IMR-90 (cell line): Measurements from ENCODE around the gene PRUNE2. TPM values are rescaled to one million over a fixed set of nuclear protein-coding genes. Genes with fewer than 3 reads are reported as not detected.

Experiments
- ATAC-seq: fragments of 200-7000 bp; cut with Tn5 transposase; 2 replicates; pipeline ENCODE4 v1.9.1; 2020; ENCODE audit warnings: low read depth, mild to moderate bottlenecking, moderate library complexity
- BruUV-seq: library from RNA; stranded (reverse); fragments of 400-500 nt; replicated peaks from 2 replicates; lab custom pipeline; 2021; lab: Mats Ljungman, UMichigan
- CTCF ChIA-PET: fragments of 300-600 bp; formaldehyde crosslinking; extraction: SDS; loops from one replicate; lab custom pipeline; 2021; ENCODE audit warnings: antibody characterized with exemption; lab: Yijun Ruan, JAX
- POLR2A ChIA-PET: fragments of 300-600 bp; sonication (Branson Sonifier 250); formaldehyde crosslinking; loops from one replicate; lab custom pipeline; 2022; ENCODE audit warnings: antibody characterized with exemption; ENCODE audit not compliant: unreplicated experiment; lab: Charles Lee
- DNase-seq: peaks from one replicate; pipeline ENCODE4 v3.0.0; 2013
- H2AFZ ChIP-seq: replicated peaks from 2 replicates; pipeline ENCODE3; 2013; ENCODE audit warnings: low read length, mild to moderate bottlenecking; ENCODE audit not compliant: poor library complexity
- H2AK5ac ChIP-seq: 2 replicates; pipeline ENCODE4 v1.6.1; 2013; ENCODE audit warnings: low read depth, low read length, inconsistent platforms
- H2AK9ac ChIP-seq: replicated peaks from 2 replicates; pipeline ENCODE3; 2013; ENCODE audit warnings: mild to moderate bottlenecking, low read depth, low read length, moderate library complexity; ENCODE audit not compliant: poor library complexity
- H2BK120ac ChIP-seq: 2 replicates; pipeline ENCODE4 v1.6.1; 2013; ENCODE audit warnings: low read depth, low read length, inconsistent platforms
- H2BK15ac ChIP-seq: 3 replicates; pipeline ENCODE4 v1.6.1; 2013; ENCODE audit warnings: low read depth, low read length, inconsistent platforms
- H2BK20ac ChIP-seq: 2 replicates; pipeline ENCODE4 v1.6.1; 2013; ENCODE audit warnings: low read depth, mild to moderate bottlenecking, inconsistent platforms, low read length, moderate library complexity
- H2BK5ac ChIP-seq: 2 replicates; pipeline ENCODE4 v1.6.1; 2013; ENCODE audit warnings: mild to moderate bottlenecking, low read depth, low read length, inconsistent platforms; ENCODE audit not compliant: poor library complexity, severe bottlenecking
- H3K14ac ChIP-seq: replicated peaks from 2 replicates; pipeline ENCODE4 v1.6.1; 2013; ENCODE audit warnings: low read depth, low read length, inconsistent platforms
- H3K18ac ChIP-seq: 2 replicates; pipeline ENCODE4 v1.6.1; 2013; ENCODE audit warnings: low read depth, low read length, control low read depth
- H3K23ac ChIP-seq: 2 replicates; pipeline ENCODE4 v1.6.1; 2013; ENCODE audit warnings: low read depth, low read length, inconsistent platforms
- H3K27ac ChIP-seq: 2 replicates; pipeline ENCODE4 v1.5.1; 2013; ENCODE audit warnings: mild to moderate bottlenecking, control low read depth, low read length; ENCODE audit not compliant: insufficient read depth
- H3K27me3 ChIP-seq: 2 replicates; pipeline ENCODE4 v1.6.1; 2013; ENCODE audit warnings: low read length; ENCODE audit not compliant: control insufficient read depth, insufficient read depth
- H3K36me3 ChIP-seq: 2 replicates; pipeline ENCODE4 v1.6.1; 2013; ENCODE audit warnings: low read length, mixed read lengths; ENCODE audit not compliant: control insufficient read depth, insufficient read depth
- H3K4ac ChIP-seq: 2 replicates; pipeline ENCODE4 v1.6.1; 2013; ENCODE audit warnings: low read depth, low read length, inconsistent platforms
- H3K4me1 ChIP-seq: 2 replicates; pipeline ENCODE4 v1.6.1; 2013; ENCODE audit warnings: low read length, mixed read lengths; ENCODE audit not compliant: control insufficient read depth, insufficient read depth
- H3K4me2 ChIP-seq: 2 replicates; pipeline ENCODE4 v1.6.1; 2013; ENCODE audit warnings: low read depth, mild to moderate bottlenecking, control low read depth, low read length, moderate library complexity
- H3K4me3 ChIP-seq: 2 replicates; pipeline ENCODE4 v1.5.1; 2013; ENCODE audit warnings: low read depth, mild to moderate bottlenecking, control low read depth, low read length, moderate library complexity; ENCODE audit not compliant: insufficient read depth
- H3K56ac ChIP-seq: 2 replicates; pipeline ENCODE4 v1.6.1; 2013; ENCODE audit warnings: low read length, inconsistent platforms; ENCODE audit not compliant: insufficient read depth; ENCODE audit errors: extremely low read depth
- H3K79me1 ChIP-seq, 2 experiments: 2 replicates each; pipeline ENCODE4 v1.6.1; 2013; ENCODE audit warnings: low read length in 2 of 2, inconsistent platforms in 1 of 2, low read depth in 1 of 2
- H3K9ac ChIP-seq: 2 replicates; pipeline ENCODE4 v1.6.1; 2013; ENCODE audit warnings: low read depth, low read length, control low read depth
- H3K9me1 ChIP-seq: 2 replicates; pipeline ENCODE4 v1.6.1; 2013; ENCODE audit warnings: low read length, inconsistent platforms; ENCODE audit not compliant: insufficient read depth
- H3K9me3 ChIP-seq: 2 replicates; pipeline ENCODE4 v1.6.1; 2013; ENCODE audit warnings: low read length; ENCODE audit not compliant: control insufficient read depth, insufficient read depth
- H4K20me1 ChIP-seq: 2 replicates; pipeline ENCODE4 v1.6.1; 2013; ENCODE audit warnings: low read length, inconsistent platforms; ENCODE audit not compliant: insufficient read depth
- H4K5ac ChIP-seq: 2 replicates; pipeline ENCODE4 v1.6.1; 2013; ENCODE audit warnings: mild to moderate bottlenecking, low read depth, low read length, control low read depth
- H4K8ac ChIP-seq, 2 experiments: 2 replicates each; pipeline ENCODE4 v1.6.1; 2013; ENCODE audit warnings: low read depth in 2 of 2, low read length in 2 of 2, control low read depth in 1 of 2, inconsistent platforms in 1 of 2
- H4K91ac ChIP-seq: 2 replicates; pipeline ENCODE4 v1.6.1; 2013; ENCODE audit warnings: low read depth, low read length, inconsistent platforms; ENCODE audit not compliant: insufficient read depth
- BHLHE40 ChIP-seq: fragments of 150-350 bp; IDR thresholded peaks from 2 replicates; pipeline ENCODE4 v1.6.1; 2016; ENCODE audit warnings: mild to moderate bottlenecking, low read depth, low read length
- MAFK ChIP-seq: IDR thresholded peaks from 2 replicates; pipeline ENCODE4 v1.6.1; 2012; ENCODE audit warnings: low read depth, low read length, improper control_type of control experiment
- MXI1 ChIP-seq: IDR thresholded peaks from 2 replicates; pipeline ENCODE4 v1.6.1; 2012; ENCODE audit warnings: low read depth, mild to moderate bottlenecking, low read length, moderate library complexity, borderline replicate concordance
- RAD21 ChIP-seq: IDR thresholded peaks from 2 replicates; pipeline ENCODE4 v1.6.1; 2012; ENCODE audit warnings: low read length, improper control_type of control experiment
- SMC3 ChIP-seq: fragments of 150-350 bp; IDR thresholded peaks from 2 replicates; pipeline ENCODE4 v1.6.1; 2016; ENCODE audit warnings: low read depth, mild to moderate bottlenecking, antibody characterized with exemption, low read length, moderate library complexity
- WGBS, 2 experiments: methylation state at CpG; one replicate each; pipeline versions ENCODE4 v1.1.5 to v1.1.7; 2013; ENCODE audit warnings: missing lambda C conversion rate in 2 of 2; ENCODE audit not compliant: insufficient read length in 1 of 2; ENCODE audit errors: extremely low coverage in 2 of 2; 5-methylcytosine and 5-hydroxymethylcytosine counted together
- dilution Hi-C: fragments of 300-500 bp; cut with HindIII; formaldehyde crosslinking; loops from one replicate; pipeline ENCODE4 v1.14.3; 2018; ENCODE audit warnings: low sequenced_read_pairs; ENCODE audit not compliant: unreplicated experiment
- in situ Hi-C: fragments of 300-500 bp; cut with MboI; formaldehyde crosslinking; loops from 3 replicates; pipeline ENCODE4 v1.14.3; 2019; ENCODE audit warnings: low sequenced_read_pairs, inconsistent platforms, mixed read lengths
- intact Hi-C: fragments of 100-400 bp; cut with micrococcal nuclease; formaldehyde crosslinking; loops from 2 replicates; pipeline ENCODE4 v1.10.0; 2022
- polyA plus RNA-seq, 3 experiments: library from polyadenylated mRNA; depleted of rRNA; stranded (reverse); fragments of >200 nt; gene quantifications; 2 replicates each; pipeline ENCODE4 v1.2.3, GENCODE V29; 2012; ENCODE audit warnings: low replicate concordance in 1 of 3
- total RNA-seq: library from RNA; depleted of rRNA; stranded (reverse); fragments of >200 nt; gene quantifications from 2 replicates; pipeline ENCODE4 v1.2.3, GENCODE V29; 2012

PRUNE2 gene
- total and polyA plus RNA-seq, 2 of the 4 experiments (the other 2 are of a cell fraction) = 0.70 to 1.6 TPM

- CTCF ChIA-PET = interaction anchor here (1.6 kb wide), 1 partner anchor 10 kb away, joined by 3 read pairs; no protein-coding TSS in a partner anchor
- Histone ChIP-seq H4K5ac (no peak overlapping the region), H3K9ac (no peak overlapping the region), H2BK5ac (no peak overlapping the region), H2AFZ (no peak overlapping the region), H2AK5ac (no peak overlapping the region), H3K36me3 (no peaks in the 10 kb centered on the region), H3K23ac (no peak overlapping the region), H4K20me1 (no peaks in the 10 kb centered on the region), H3K9me1 (no peaks in the 10 kb centered on the region), H2BK15ac (no peak overlapping the region), H3K4me2 (no peak overlapping the region), H3K56ac (no peak overlapping the region), H2AK9ac (no peak overlapping the region), H3K4ac (no peak overlapping the region), H3K18ac (no peak overlapping the region), H3K4me3 (no peak overlapping the region), H4K91ac (no peak overlapping the region), H3K27ac (no peak overlapping the region), H3K4me1 (peaks cover 5% of the 10 kb centered on the region), H3K79me1 (no peaks in the 10 kb centered on the region), H4K8ac (no peak overlapping the region), H3K9me3 (no peaks in the 10 kb centered on the region), H3K27me3 (no peaks in the 10 kb centered on the region), H3K14ac (no peak overlapping the region), H2BK120ac (no peak overlapping the region), H2BK20ac (no peak overlapping the region)
- no TSS peak for BruUV-seq
- no CpG with 5 or more reads among the region's 3 CpGs for WGBS, 2 experiments
- intact Hi-C loops (no loop called here), dilution Hi-C loops (no loop called here), in situ Hi-C loops (no loop called here)
- DNase-seq (no peak), ATAC-seq (peak; percentile 75)
- POLR2A ChIA-PET = interaction anchor here (0.7 kb wide), 1 partner anchor 21 kb away, joined by 4 read pairs; no protein-coding TSS in a partner anchor
- no peak for TF ChIP-seq BHLHE40
- TF ChIP-seq SMC3 = no peak
- TF ChIP-seq RAD21 = no peak
- no peak for TF ChIP-seq MAFK
- TF ChIP-seq MXI1 = no peak
Measured at GRCh38 chr9:76878933-76879332, 27.0 kb downstream of the PRUNE2 start.
